Adipocyte (in vitro differentiated cells): ENCODE results near the gene ADGRG6.

Source experiments
- DNase-seq: peaks from one replicate; pipeline ENCODE4 v3.0.0-alpha.2; 2015; ENCODE audit warnings: low read depth
- H3K27me3 ChIP-seq: replicated peaks from 2 replicates; pipeline ENCODE4 v1.7.0; 2013; ENCODE audit warnings: mild to moderate bottlenecking, low read length, moderate library complexity; ENCODE audit not compliant: control insufficient read depth, insufficient read depth
- H3K36me3 ChIP-seq: 2 replicates; pipeline ENCODE4 v1.7.0; 2013; ENCODE audit warnings: low read length, mild to moderate bottlenecking, moderate library complexity; ENCODE audit not compliant: control insufficient read depth, insufficient read depth, severe bottlenecking
- H3K4me1 ChIP-seq: 2 replicates; pipeline ENCODE4 v1.7.0; 2013; ENCODE audit warnings: mild to moderate bottlenecking, low read length, moderate library complexity; ENCODE audit not compliant: control insufficient read depth, insufficient read depth
- H3K4me3 ChIP-seq: 2 replicates; pipeline ENCODE4 v1.7.0; 2013; ENCODE audit warnings: mild to moderate bottlenecking, low read length, moderate library complexity
- H3K9ac ChIP-seq: 2 replicates; pipeline ENCODE4 v1.7.0; 2013; ENCODE audit warnings: mild to moderate bottlenecking, low read length, moderate library complexity
- H3K9me3 ChIP-seq: 2 replicates; pipeline ENCODE4 v1.7.0; 2013; ENCODE audit warnings: mild to moderate bottlenecking, low read length, moderate library complexity; ENCODE audit not compliant: control insufficient read depth

ADGRG6 gene

GRCh38 chr6:142398353-142398752, 96.5 kb downstream of the ADGRG6 start:
- Histone ChIP-seq H3K9me3 (no peaks in the 10 kb centered on the region), H3K27me3 (no peaks in the 10 kb centered on the region), H3K4me3 (no peak overlapping the region), H3K9ac (no peak overlapping the region), H3K36me3 (no peaks in the 10 kb centered on the region), H3K4me1 (no peaks in the 10 kb centered on the region)
- no peak for DNase-seq

GRCh38 chr6:142399739-142400138, 97.9 kb downstream of the ADGRG6 start:
- DNase-seq, result no peak
- H3K27me3 ChIP-seq, result no peaks in the 10 kb centered on the region

DNA sequence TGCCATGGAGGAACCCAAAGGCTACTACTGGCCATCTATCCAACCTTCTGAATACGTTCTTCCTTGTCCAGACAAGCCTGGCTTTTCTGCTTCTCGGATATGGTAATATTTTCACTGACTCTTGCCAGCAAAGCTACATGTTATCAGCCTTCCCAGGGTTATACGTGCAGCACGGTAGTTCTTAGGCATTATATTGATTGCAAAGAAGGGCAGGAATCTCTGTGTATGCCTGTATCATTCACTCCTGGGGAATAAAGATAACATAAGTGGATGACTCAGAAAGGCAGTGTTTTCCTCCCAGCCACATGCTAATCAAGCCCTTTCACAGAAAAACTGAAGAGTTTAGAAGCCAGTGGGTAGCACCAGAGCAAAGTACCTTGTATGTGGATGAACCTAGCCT, 98.7 kb downstream of the ADGRG6 start:
- no peaks in the 10 kb centered on the region for H3K9me3 ChIP-seq
- no peak for DNase-seq
- H3K27me3 ChIP-seq, result no peaks in the 10 kb centered on the region
- H3K4me3 ChIP-seq, result no peak overlapping the region
- H3K36me3 ChIP-seq, result no peaks in the 10 kb centered on the region
- H3K9ac ChIP-seq, result no peak overlapping the region
- no peaks in the 10 kb centered on the region for H3K4me1 ChIP-seq

More at GRCh38 chr6:142399739-142400138, 97.9 kb downstream of the ADGRG6 start:
- Histone ChIP-seq H3K9me3 (no peaks in the 10 kb centered on the region), H3K36me3 (no peaks in the 10 kb centered on the region), H3K4me1 (no peaks in the 10 kb centered on the region), H3K4me3 (no peak overlapping the region), H3K9ac (no peak overlapping the region)

GRCh38 chr6:142401838-142402237, 100.0 kb downstream of the ADGRG6 start:
- H3K9me3 ChIP-seq, result no peaks in the 10 kb centered on the region
- H3K4me3 ChIP-seq, result no peak overlapping the region
- H3K27me3 ChIP-seq, result no peaks in the 10 kb centered on the region
- no peak overlapping the region for H3K9ac ChIP-seq
- no peaks in the 10 kb centered on the region for H3K36me3 ChIP-seq
- no peaks in the 10 kb centered on the region for H3K4me1 ChIP-seq
- DNase-seq, result no peak

GRCh38 chr6:142404751-142405150, 102.9 kb downstream of the ADGRG6 start:
- no peaks in the 10 kb centered on the region for H3K4me1 ChIP-seq
- no peak overlapping the region for H3K4me3 ChIP-seq
- no peaks in the 10 kb centered on the region for H3K27me3 ChIP-seq
- no peak overlapping the region for H3K9ac ChIP-seq
- DNase-seq, result no peak
- H3K9me3 ChIP-seq, result no peaks in the 10 kb centered on the region
- H3K36me3 ChIP-seq, result no peaks in the 10 kb centered on the region

DNA sequence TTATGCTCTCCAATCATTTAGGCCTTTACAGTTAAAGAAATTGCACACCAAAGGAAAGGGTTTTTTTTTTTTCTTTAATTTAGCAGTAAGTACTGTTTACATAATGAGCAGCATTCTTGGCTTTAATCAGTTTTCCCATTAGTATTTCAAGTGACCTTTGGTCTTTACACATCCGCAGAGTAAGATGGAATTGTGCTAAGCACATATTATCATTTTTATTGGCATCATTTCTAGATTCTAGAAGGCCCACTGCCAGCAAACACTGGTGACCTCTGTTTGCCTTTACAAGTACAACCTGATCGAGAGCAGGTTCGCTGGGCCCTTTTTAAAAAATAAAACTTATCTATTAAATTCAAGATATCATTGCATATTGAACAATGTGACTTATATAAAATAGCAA, 104.3 kb downstream of the ADGRG6 start:
- Histone ChIP-seq H3K9ac (no peak overlapping the region), H3K4me3 (no peak overlapping the region), H3K4me1 (no peaks in the 10 kb centered on the region), H3K9me3 (no peaks in the 10 kb centered on the region), H3K27me3 (no peaks in the 10 kb centered on the region), H3K36me3 (no peaks in the 10 kb centered on the region)
- DNase-seq, result no peak

GRCh38 chr6:142407685-142408273, 106.0 kb downstream of the ADGRG6 start:
- DNase-seq, result no peak
- Histone ChIP-seq H3K4me1 (peaks cover 6% of the 10 kb centered on the region), H3K4me3 (no peak overlapping the region), H3K9ac (no peak overlapping the region), H3K36me3 (no peaks in the 10 kb centered on the region), H3K9me3 (no peaks in the 10 kb centered on the region), H3K27me3 (no peaks in the 10 kb centered on the region)

DNA sequence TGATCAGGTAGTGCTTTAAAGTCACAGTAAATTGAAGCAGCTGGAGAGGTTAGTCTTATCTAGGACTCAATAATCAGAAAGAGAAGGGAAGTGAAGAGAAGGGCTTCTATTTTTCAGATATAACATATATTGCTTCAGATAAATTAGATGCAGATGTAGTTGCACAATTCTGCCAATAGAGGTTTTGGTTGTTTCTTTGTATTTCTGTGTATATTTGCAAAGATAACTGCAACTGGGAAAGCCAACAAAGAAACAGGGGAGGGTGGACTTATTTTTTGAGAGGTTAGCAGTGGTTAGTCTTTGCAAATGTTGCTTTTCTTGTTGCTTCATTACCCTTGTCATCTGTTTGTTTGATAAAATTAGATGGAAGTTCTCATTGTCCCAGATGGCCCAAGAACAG, 106.6 kb downstream of the ADGRG6 start:
- DNase-seq, result peak; percentile 72
- Histone ChIP-seq H3K36me3 (no peaks in the 10 kb centered on the region), H3K4me1 (peaks cover 12% of the 10 kb centered on the region), H3K4me3 (no peak overlapping the region), H3K9ac (no peak overlapping the region), H3K9me3 (no peaks in the 10 kb centered on the region), H3K27me3 (no peaks in the 10 kb centered on the region)

DNA sequence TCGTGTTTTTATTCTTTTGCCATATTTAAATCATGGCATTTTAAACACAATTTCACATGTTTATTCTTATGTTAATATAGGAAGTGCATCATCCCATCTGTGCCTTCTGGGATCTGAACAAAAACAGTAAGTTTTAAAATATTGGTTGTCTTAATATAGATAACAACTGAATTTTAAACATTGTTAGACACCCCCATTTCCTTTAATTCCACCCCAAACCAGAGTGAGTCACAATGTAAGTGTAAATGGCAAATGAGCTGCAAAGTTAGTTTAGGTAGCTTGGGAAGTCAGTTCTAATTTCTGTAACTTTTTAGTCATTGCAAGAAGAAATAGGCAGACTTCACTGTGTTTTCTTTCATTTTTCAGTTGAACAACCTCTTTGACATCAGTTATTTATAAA, 108.0 kb downstream of the ADGRG6 start:
- Histone ChIP-seq H3K4me3 (no peak overlapping the region), H3K9me3 (no peaks in the 10 kb centered on the region), H3K36me3 (no peaks in the 10 kb centered on the region), H3K27me3 (no peaks in the 10 kb centered on the region), H3K4me1 (peaks cover 12% of the 10 kb centered on the region), H3K9ac (no peak overlapping the region)
- DNase-seq, result no peak

GRCh38 chr6:142411145-142411544, 109.3 kb downstream of the ADGRG6 start:
- Histone ChIP-seq H3K9ac (no peak overlapping the region), H3K4me3 (no peak overlapping the region), H3K27me3 (no peaks in the 10 kb centered on the region), H3K4me1 (peaks cover 18% of the 10 kb centered on the region), H3K36me3 (no peaks in the 10 kb centered on the region), H3K9me3 (no peaks in the 10 kb centered on the region)
- DNase-seq, result no peak

DNA sequence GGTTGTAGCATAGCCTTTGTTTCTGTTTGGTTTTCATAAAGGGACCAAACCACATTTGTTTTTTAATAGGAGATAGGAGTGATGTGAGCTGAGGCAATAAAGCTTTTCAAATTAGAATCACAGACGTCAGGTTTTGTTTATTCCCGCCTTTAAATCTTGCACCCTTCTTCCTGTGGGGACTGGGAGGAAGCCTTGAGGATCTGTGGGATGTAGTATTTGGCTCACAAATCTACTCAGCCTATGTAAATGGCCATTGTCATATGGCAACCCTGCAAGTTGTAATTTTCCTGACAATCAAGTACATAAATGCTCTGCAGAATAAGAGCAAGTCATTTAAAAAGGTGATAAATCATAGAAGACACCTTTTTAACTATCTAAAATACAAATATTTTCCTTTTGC, 110.4 kb downstream of the ADGRG6 start:
- Histone ChIP-seq H3K27me3 (no peaks in the 10 kb centered on the region), H3K36me3 (no peaks in the 10 kb centered on the region), H3K9ac (no peak overlapping the region), H3K4me3 (no peak overlapping the region), H3K9me3 (no peaks in the 10 kb centered on the region), H3K4me1 (peaks cover 23% of the 10 kb centered on the region)
- no peak for DNase-seq

DNA sequence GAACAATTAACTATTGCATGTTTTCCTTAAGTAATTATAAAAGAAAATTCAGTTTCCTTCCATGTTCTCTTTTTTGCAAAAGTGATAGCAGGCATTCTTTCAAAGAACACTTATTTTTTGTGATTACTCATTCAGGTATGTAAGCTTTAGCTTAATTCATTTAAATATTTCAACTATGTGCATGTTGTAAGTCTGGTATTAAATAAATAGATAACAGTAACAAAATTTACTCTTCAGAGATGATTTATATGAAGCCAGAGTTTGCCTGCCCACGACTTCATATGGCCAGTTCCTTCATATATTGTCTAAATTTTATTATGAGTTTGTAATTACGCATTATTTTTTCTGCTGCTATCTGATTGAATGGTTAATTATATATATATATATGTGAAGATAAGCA, 110.9 kb downstream of the ADGRG6 start:
- Histone ChIP-seq H3K9me3 (no peaks in the 10 kb centered on the region), H3K27me3 (no peaks in the 10 kb centered on the region), H3K4me1 (peaks cover 23% of the 10 kb centered on the region), H3K4me3 (no peak overlapping the region), H3K36me3 (no peaks in the 10 kb centered on the region), H3K9ac (no peak overlapping the region)
- DNase-seq, result no peak
